ENCODE results near the gene RAB11A.

The RAB11A gene

DNA sequence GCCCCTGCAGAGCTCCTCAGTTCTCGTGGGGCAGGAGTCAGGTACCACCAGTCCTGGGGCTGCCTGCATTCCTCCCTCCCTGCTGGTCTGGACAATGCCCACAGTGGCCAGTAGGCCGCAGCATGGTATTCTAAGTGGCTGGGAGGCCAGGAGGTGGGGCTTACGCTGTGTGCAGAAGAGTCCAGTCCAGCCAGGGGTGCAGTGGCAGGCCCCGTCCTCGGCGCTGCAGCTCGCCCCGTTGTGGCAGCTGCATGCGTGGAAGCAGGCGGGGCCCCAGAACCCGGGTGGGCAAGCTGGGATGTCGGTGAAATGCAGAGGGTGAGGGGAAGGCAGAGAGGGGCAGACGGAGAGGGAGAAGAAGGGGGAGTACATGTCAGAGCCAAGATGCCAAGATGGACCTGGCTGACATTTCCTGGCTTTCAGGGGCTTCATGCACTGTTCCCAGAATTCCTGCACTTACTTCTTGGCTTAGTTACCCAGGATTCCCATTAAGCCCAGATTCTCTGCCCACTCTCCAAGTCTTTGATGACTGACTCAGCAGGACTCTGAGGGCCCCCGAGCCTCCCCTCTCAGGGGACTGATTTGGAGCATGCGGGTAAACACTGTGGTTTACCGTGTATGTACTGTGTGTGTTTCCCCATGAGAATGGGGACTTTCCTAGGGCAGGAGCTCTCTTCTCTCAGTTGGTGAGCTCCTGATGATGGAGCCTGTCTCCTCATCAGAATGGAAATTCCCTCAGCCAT is 47.5 kb downstream of the RAB11A start:
- Histone ChIP-seq H3K79me2 (ENCODE audit: insufficient read depth, low read length) (no peaks in the 10 kb centered on the region), H3K4me3 (ENCODE audit: low read length, poor library complexity, severe bottlenecking) (no peak overlapping the region), H2AFZ (ENCODE audit: low read length) (no peak overlapping the region), H3K9me3 (ENCODE audit: insufficient read depth, low read depth, low read length) (no peaks in the 10 kb centered on the region), H3K4me1 (ENCODE audit: insufficient read depth, low read length, poor library complexity, severe bottlenecking) (no peaks in the 10 kb centered on the region), H4K20me1 (ENCODE audit: insufficient read depth, low read length, poor library complexity, severe bottlenecking) (no peaks in the 10 kb centered on the region), H3K9ac (ENCODE audit: low read depth, low read length, poor library complexity, severe bottlenecking) (no peak overlapping the region), H3K36me3 (ENCODE audit: insufficient read depth, low read length) (no peaks in the 10 kb centered on the region), H3K9me2 (replicated peaks; ENCODE audit: low read depth, low read length) (no peaks in the 10 kb centered on the region), H3K4me2 (ENCODE audit: low read depth, low read length, poor library complexity, severe bottlenecking) (no peak overlapping the region), H3K27me3 (ENCODE audit: insufficient read depth, low read length, poor library complexity, severe bottlenecking) (no peaks in the 10 kb centered on the region), H3F3A (ENCODE audit: low read depth) (no peaks in the 10 kb centered on the region)
- TF ChIP-seq EZH2phosphoT487 (IDR thresholded peaks at IDR 0.05; ENCODE audit: borderline replicate concordance) (no peak), CTCF (conservative IDR thresholded peaks at IDR 0.05; ENCODE audit: low read length) (peak; percentile 52)

DNA sequence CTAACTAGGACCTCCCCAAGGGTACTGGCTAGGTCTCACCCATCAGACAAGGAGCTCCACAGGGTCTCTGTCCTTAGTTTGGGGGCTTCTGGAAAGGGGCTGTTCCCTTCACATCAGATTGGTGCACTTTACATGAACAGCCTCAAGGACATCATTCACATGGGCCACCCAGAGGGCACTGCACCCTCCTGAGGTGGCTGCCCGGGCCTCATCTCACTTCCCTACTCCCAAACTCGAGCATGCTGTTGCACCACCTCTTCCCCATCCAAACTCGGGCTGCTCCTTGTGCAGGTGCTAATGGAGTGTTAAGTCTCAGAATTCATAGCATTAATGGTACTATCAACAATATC is 48.1 kb downstream of the RAB11A start:
- no peaks in the 10 kb centered on the region for H3K27me3 ChIP-seq (ENCODE audit: insufficient read depth, low read length, poor library complexity, severe bottlenecking)
- no peaks in the 10 kb centered on the region for H3K9me3 ChIP-seq (ENCODE audit: insufficient read depth, low read depth, low read length)
- H3F3A ChIP-seq (ENCODE audit: low read depth) = no peaks in the 10 kb centered on the region
- no peak overlapping the region for H2AFZ ChIP-seq (ENCODE audit: low read length)
- H3K9ac ChIP-seq (ENCODE audit: low read depth, low read length, poor library complexity, severe bottlenecking) = no peak overlapping the region
- no peaks in the 10 kb centered on the region for H3K4me1 ChIP-seq (ENCODE audit: insufficient read depth, low read length, poor library complexity, severe bottlenecking)
- H3K4me3 ChIP-seq (ENCODE audit: low read length, poor library complexity, severe bottlenecking) = no peak overlapping the region
- H3K9me2 ChIP-seq (replicated peaks; ENCODE audit: low read depth, low read length) = no peaks in the 10 kb centered on the region
- TF ChIP-seq CTCF (conservative IDR thresholded peaks at IDR 0.05; ENCODE audit: low read length) (no peak), EZH2phosphoT487 (IDR thresholded peaks at IDR 0.05; ENCODE audit: borderline replicate concordance) (no peak)
- H3K79me2 ChIP-seq (ENCODE audit: insufficient read depth, low read length) = no peaks in the 10 kb centered on the region
- H3K36me3 ChIP-seq (ENCODE audit: insufficient read depth, low read length) = no peaks in the 10 kb centered on the region
- H3K4me2 ChIP-seq (ENCODE audit: low read depth, low read length, poor library complexity, severe bottlenecking) = no peak overlapping the region
- H4K20me1 ChIP-seq (ENCODE audit: insufficient read depth, low read length, poor library complexity, severe bottlenecking) = no peaks in the 10 kb centered on the region

DNA sequence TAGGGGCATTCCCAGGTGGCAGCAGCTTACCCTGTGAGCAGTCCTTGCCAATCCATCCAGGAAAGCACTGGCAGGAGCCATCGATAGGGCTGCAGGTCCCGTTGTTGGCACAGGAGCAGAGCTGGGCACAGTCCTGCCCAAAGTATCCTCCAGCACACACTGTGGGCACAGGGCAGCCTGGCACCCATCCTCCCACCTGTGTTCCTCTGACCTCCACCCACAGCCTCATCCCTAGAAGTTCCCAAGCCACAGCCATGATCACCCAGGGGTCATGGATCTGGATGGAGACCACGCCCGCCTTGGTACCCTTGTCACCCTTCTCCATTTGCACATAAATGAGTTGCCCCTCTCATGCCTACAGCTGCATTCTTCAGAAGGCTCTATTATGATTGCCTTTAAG is 48.6 kb downstream of the RAB11A start:
- H3K4me2 ChIP-seq (ENCODE audit: low read depth, low read length, poor library complexity, severe bottlenecking) = no peak overlapping the region

More for the DNA sequence above, 48.6 kb downstream of the RAB11A start:
- Histone ChIP-seq H3K9me2 (replicated peaks; ENCODE audit: low read depth, low read length) (no peaks in the 10 kb centered on the region), H2AFZ (ENCODE audit: low read length) (no peak overlapping the region), H3K9me3 (ENCODE audit: insufficient read depth, low read depth, low read length) (no peaks in the 10 kb centered on the region), H3K27me3 (ENCODE audit: insufficient read depth, low read length, poor library complexity, severe bottlenecking) (no peaks in the 10 kb centered on the region), H3K4me3 (ENCODE audit: low read length, poor library complexity, severe bottlenecking) (no peak overlapping the region), H3K36me3 (ENCODE audit: insufficient read depth, low read length) (no peaks in the 10 kb centered on the region), H4K20me1 (ENCODE audit: insufficient read depth, low read length, poor library complexity, severe bottlenecking) (no peaks in the 10 kb centered on the region), H3K9ac (ENCODE audit: low read depth, low read length, poor library complexity, severe bottlenecking) (no peak overlapping the region), H3K79me2 (ENCODE audit: insufficient read depth, low read length) (no peaks in the 10 kb centered on the region), H3K4me1 (ENCODE audit: insufficient read depth, low read length, poor library complexity, severe bottlenecking) (no peaks in the 10 kb centered on the region), H3F3A (ENCODE audit: low read depth) (no peaks in the 10 kb centered on the region)
- TF ChIP-seq EZH2phosphoT487 (IDR thresholded peaks at IDR 0.05; ENCODE audit: borderline replicate concordance) (no peak), CTCF (conservative IDR thresholded peaks at IDR 0.05; ENCODE audit: low read length) (no peak)
